ENCODE measurements around the gene CDC27. TPM values are rescaled to one million over a fixed set of nuclear protein-coding genes. Genes with fewer than 3 reads are reported as not detected.
"Not testable (repeated sequence)": the region's sequence is repeated elsewhere in the genome, so short reads cannot be mapped to it uniquely, and the experiment has no call there.

CDC27 gene
- total RNA-seq, 2 donors from 2014 or later: 66.0 to 69.2 TPM

GRCh38 chr17:47229535-47230443 is 40.7 kb upstream of the CDC27 start:
- Histone ChIP-seq H3K4me1 (ENCODE audit: control insufficient read depth in 1 of 2, low read depth in 2 of 2) (peaks cover 19 to 39% of the 10 kb centered on the region in 2 donors), H3K9me3 (no peaks in the 10 kb centered on the region), H3K27me3 (replicated peaks; ENCODE audit: insufficient read depth) (no peaks in the 10 kb centered on the region), H3K4me3 (peak overlapping the region; percentile 49), H3K36me3 (no peaks in the 10 kb centered on the region), H3K27ac (peak overlapping the region; percentile 32 to 67)
- ATAC-seq (ENCODE audit: insufficient number of reproducible peaks, low FRiP score, low read depth) (peak; percentile 89), DNase-seq (ENCODE audit: low spot score) (peak; percentile 76)
- TF ChIP-seq CTCF (IDR thresholded peaks at IDR 0.05): peak; percentile 98

GRCh38 chr17:47227862-47228261 is 38.8 kb upstream of the CDC27 start:
- no peak for DNase-seq (ENCODE audit: low spot score)
- no peaks in the 10 kb centered on the region for H3K9me3 ChIP-seq
- H3K27ac ChIP-seq: peak overlapping the region; percentile 91 to 98
- peaks cover 34 to 58% of the 10 kb centered on the region in 2 donors for H3K4me1 ChIP-seq (ENCODE audit: control insufficient read depth in 1 of 2, low read depth in 2 of 2)
- ATAC-seq (ENCODE audit: insufficient number of reproducible peaks, low FRiP score, low read depth): no peak
- H3K36me3 ChIP-seq: no peaks in the 10 kb centered on the region
- no peak overlapping the region for H3K4me3 ChIP-seq
- TF ChIP-seq CTCF (IDR thresholded peaks at IDR 0.05): no peak
- H3K27me3 ChIP-seq (replicated peaks; ENCODE audit: insufficient read depth): no peaks in the 10 kb centered on the region

GRCh38 chr17:47225911-47226688 is 37.0 kb upstream of the CDC27 start:
- no peak for DNase-seq (ENCODE audit: low spot score)
- ATAC-seq (ENCODE audit: insufficient number of reproducible peaks, low FRiP score, low read depth): no peak
- peak overlapping the region; percentile 91 to 98 for H3K27ac ChIP-seq
- no peaks in the 10 kb centered on the region for H3K27me3 ChIP-seq (replicated peaks; ENCODE audit: insufficient read depth)
- H3K4me1 ChIP-seq (ENCODE audit: control insufficient read depth in 1 of 2, low read depth in 2 of 2): peaks cover 36 to 61% of the 10 kb centered on the region in 2 donors
- H3K36me3 ChIP-seq: no peaks in the 10 kb centered on the region
- TF ChIP-seq CTCF (IDR thresholded peaks at IDR 0.05): no peak
- H3K9me3 ChIP-seq: no peaks in the 10 kb centered on the region
- peak overlapping the region; percentile 37 for H3K4me3 ChIP-seq

GRCh38 chr17:47225436-47225858 is 36.4 kb upstream of the CDC27 start:
- ATAC-seq (ENCODE audit: insufficient number of reproducible peaks, low FRiP score, low read depth) (peak; percentile 52), DNase-seq (ENCODE audit: low spot score) (peak; percentile 87)
- H3K27me3 ChIP-seq (replicated peaks; ENCODE audit: insufficient read depth): no peaks in the 10 kb centered on the region
- TF ChIP-seq CTCF (IDR thresholded peaks at IDR 0.05): no peak
- peak overlapping the region; percentile 91 to 98 for H3K27ac ChIP-seq
- H3K36me3 ChIP-seq: no peaks in the 10 kb centered on the region
- peaks cover 36 to 57% of the 10 kb centered on the region in 2 donors for H3K4me1 ChIP-seq (ENCODE audit: control insufficient read depth in 1 of 2, low read depth in 2 of 2)
- H3K4me3 ChIP-seq: peak overlapping the region; percentile 37
- H3K9me3 ChIP-seq: no peaks in the 10 kb centered on the region

GRCh38 chr17:47224966-47225365 is 35.9 kb upstream of the CDC27 start:
- peaks cover 36 to 53% of the 10 kb centered on the region in 2 donors for H3K4me1 ChIP-seq (ENCODE audit: control insufficient read depth in 1 of 2, low read depth in 2 of 2)
- H3K27ac ChIP-seq: peak overlapping the region; percentile 91 to 98
- no peak for ATAC-seq (ENCODE audit: insufficient number of reproducible peaks, low FRiP score, low read depth)
- no peaks in the 10 kb centered on the region for H3K36me3 ChIP-seq
- no peaks in the 10 kb centered on the region for H3K9me3 ChIP-seq
- no peaks in the 10 kb centered on the region for H3K27me3 ChIP-seq (replicated peaks; ENCODE audit: insufficient read depth)
- H3K4me3 ChIP-seq: no peak overlapping the region
- DNase-seq (ENCODE audit: low spot score): no peak
- no peak for TF ChIP-seq CTCF (IDR thresholded peaks at IDR 0.05)

GRCh38 chr17:47224077-47224476 is 35.0 kb upstream of the CDC27 start:
- not testable (repeated sequence) for H3K9me3 ChIP-seq; DNase-seq (ENCODE audit: low spot score); H3K36me3 ChIP-seq; H3K4me3 ChIP-seq; ATAC-seq (ENCODE audit: insufficient number of reproducible peaks, low FRiP score, low read depth); H3K27me3 ChIP-seq (replicated peaks; ENCODE audit: insufficient read depth)
- Histone ChIP-seq H3K4me1 (ENCODE audit: control insufficient read depth in 1 of 2, low read depth in 2 of 2) (peaks cover 33 to 46% of the 10 kb centered on the region in 2 donors), H3K27ac (peak overlapping the region; percentile 91 to 98)

Data from thoracic aorta (tissue), 2 donors.